ENCODE data around the gene CAVIN3. TPM values are rescaled to one million over a fixed set of nuclear protein-coding genes. Genes with fewer than 3 reads are reported as not detected.

The CAVIN3 gene
- total RNA-seq, 1 experiment from 2014 or later = 41.5 TPM

GRCh38 chr11:6357222-6357621 is 36.9 kb upstream of the CAVIN3 start (continued):
- TF ChIP-seq ARID4B (CRISPR knock-in tag; IDR thresholded peaks at IDR 0.05; ENCODE audit: borderline replicate concordance) = no peak
- TF ChIP-seq PREB (CRISPR knock-in tag; IDR thresholded peaks at IDR 0.05; ENCODE audit: borderline replicate concordance) = no peak
- TF ChIP-seq ESRRA (CRISPR knock-in tag; IDR thresholded peaks at IDR 0.05; ENCODE audit: borderline replicate concordance) = no peak
- no peak for TF ChIP-seq IRF2 (CRISPR knock-in tag; IDR thresholded peaks at IDR 0.05; ENCODE audit: borderline replicate concordance, low read depth)
- TF ChIP-seq ZNF281 (CRISPR knock-in tag; IDR thresholded peaks at IDR 0.05) = no peak
- TF ChIP-seq MLX (CRISPR knock-in tag; IDR thresholded peaks at IDR 0.05) = no peak

GRCh38 chr11:6356503-6357055 is 36.3 kb upstream of the CAVIN3 start:
- CTCF ChIA-PET = no interaction called here
- no peak overlapping the region for H3K27ac Mint-ChIP-seq
- H3K27me3 Mint-ChIP-seq (ENCODE audit: low read depth) = no peaks in the 10 kb centered on the region
- TF ChIP-seq USF2 (CRISPR knock-in tag; IDR thresholded peaks at IDR 0.05) (no peak), ZNF512 (CRISPR knock-in tag; IDR thresholded peaks at IDR 0.05; ENCODE audit: borderline replicate concordance) (no peak), ETV6 (CRISPR knock-in tag; IDR thresholded peaks at IDR 0.05) (no peak), JUN (CRISPR knock-in tag; IDR thresholded peaks at IDR 0.05) (no peak), FOXK1 (CRISPR knock-in tag; IDR thresholded peaks at IDR 0.05) (no peak), ZMAT4 (CRISPR knock-in tag; IDR thresholded peaks at IDR 0.05) (no peak), ZNF532 (CRISPR knock-in tag; IDR thresholded peaks at IDR 0.05; ENCODE audit: borderline replicate concordance) (no peak), CBFB (CRISPR knock-in tag; IDR thresholded peaks at IDR 0.05; ENCODE audit: low read depth) (no peak), STAT6 (CRISPR knock-in tag; conservative IDR thresholded peaks at IDR 0.05; ENCODE audit: low read depth) (no peak)

More at GRCh38 chr11:6356503-6357055, 36.3 kb upstream of the CAVIN3 start:
- Mint-ChIP-seq H3K36me3 (no peaks in the 10 kb centered on the region), H3K4me3 (no peak overlapping the region), H3K9me3 (no peaks in the 10 kb centered on the region), H3K4me1 (peaks cover 5% of the 10 kb centered on the region)
- POLR2A ChIA-PET = no interaction called here
- no peak for ATAC-seq
- DNase-seq (ENCODE audit: low spot score) = no peak

All from WTC11 (cell line).